BJ (cell line): Measurements from ENCODE around the gene CORO2B. TPM values are rescaled to one million over a fixed set of nuclear protein-coding genes. Genes with fewer than 3 reads are reported as not detected.
A peak's percentile ranks its signal among the peaks of the same experiment; 100 is the strongest.

Experiments
- CTCF ChIA-PET: fragments of 350-600 bp; formaldehyde crosslinking; extraction: SDS; loops from one replicate; lab custom pipeline; 2021; ENCODE audit warnings: antibody characterized with exemption, inconsistent platforms; lab: Yijun Ruan, JAX
- POLR2A ChIA-PET: fragments of 300-600 bp; sonication (Branson Sonifier 250); formaldehyde crosslinking; extraction: SDS; loops from one replicate; lab custom pipeline; 2021; ENCODE audit warnings: antibody characterized with exemption; lab: Charles Lee
- DNase-seq: peaks from one replicate; pipeline ENCODE4 v3.0.0-alpha.2; 2011; ENCODE audit warnings: low read depth
- H3K27me3 ChIP-seq: 2 replicates; pipeline ENCODE4 v1.6.0; 2011; ENCODE audit warnings: low read length; ENCODE audit not compliant: control insufficient read depth, insufficient read depth
- H3K36me3 ChIP-seq: 2 replicates; pipeline ENCODE4 v1.5.1; 2011; ENCODE audit warnings: low read length; ENCODE audit not compliant: control insufficient read depth, insufficient read depth
- H3K4me3 ChIP-seq: 2 replicates; pipeline ENCODE4 v1.5.1; 2011; ENCODE audit warnings: low read depth, mild to moderate bottlenecking, control low read depth, low read length
- polyA plus RNA-seq: library from polyadenylated mRNA; depleted of rRNA; stranded (reverse); fragments of >200 nt; gene quantifications from 2 replicates; pipeline ENCODE4 v1.2.3, GENCODE V29; 2011
- TF ChIP-seq, protein P1 (sequence below): IDR thresholded peaks from 2 replicates; pipeline ENCODE4 v1.5.1; 2011; ENCODE audit warnings: low read depth, mild to moderate bottlenecking, control low read depth, inconsistent platforms, low read length, moderate library complexity; ENCODE audit not compliant: insufficient read depth

Gene CORO2B
- polyA plus RNA-seq, 1 experiment = 7.7 TPM

DNA sequence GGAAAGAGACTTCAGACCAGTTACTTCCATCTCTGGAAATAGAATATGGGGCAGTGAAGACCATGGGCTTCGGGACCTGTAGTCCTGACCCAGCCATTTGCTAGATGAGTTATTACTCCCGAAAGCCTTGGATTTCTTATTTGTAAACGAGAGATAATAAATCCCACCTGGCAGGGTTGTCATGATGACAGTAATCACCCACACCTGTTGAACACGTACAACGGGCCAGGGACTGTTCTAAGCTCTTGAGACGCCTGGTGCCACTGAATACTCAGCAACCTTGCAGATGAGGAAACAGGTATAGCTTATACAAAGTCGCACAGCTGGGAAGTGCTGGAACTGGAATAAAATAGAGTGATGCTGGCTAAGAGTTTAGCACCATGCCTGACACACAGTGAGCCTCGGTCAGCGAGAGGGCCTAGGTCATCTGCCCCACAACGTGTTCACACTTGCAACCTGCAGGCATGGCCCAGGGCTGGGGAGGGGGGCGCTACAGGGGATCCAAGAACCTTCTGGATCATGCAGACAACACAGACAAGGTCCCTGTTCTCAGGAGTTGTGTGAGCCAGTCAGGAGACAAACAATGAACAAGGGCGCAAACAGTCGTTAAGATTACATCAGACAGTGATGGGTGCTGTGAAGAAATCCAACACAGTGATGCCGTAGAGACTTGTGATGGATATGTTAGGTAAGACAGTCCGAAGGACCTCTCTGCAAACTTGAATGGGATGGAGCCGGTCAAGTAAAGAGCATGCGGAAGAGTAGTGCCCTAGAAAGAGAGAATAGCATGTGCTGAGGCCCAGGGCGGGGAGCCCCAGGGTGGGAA lies 89.2 kb downstream of the CORO2B start:
- TF ChIP-seq, protein P1, sequence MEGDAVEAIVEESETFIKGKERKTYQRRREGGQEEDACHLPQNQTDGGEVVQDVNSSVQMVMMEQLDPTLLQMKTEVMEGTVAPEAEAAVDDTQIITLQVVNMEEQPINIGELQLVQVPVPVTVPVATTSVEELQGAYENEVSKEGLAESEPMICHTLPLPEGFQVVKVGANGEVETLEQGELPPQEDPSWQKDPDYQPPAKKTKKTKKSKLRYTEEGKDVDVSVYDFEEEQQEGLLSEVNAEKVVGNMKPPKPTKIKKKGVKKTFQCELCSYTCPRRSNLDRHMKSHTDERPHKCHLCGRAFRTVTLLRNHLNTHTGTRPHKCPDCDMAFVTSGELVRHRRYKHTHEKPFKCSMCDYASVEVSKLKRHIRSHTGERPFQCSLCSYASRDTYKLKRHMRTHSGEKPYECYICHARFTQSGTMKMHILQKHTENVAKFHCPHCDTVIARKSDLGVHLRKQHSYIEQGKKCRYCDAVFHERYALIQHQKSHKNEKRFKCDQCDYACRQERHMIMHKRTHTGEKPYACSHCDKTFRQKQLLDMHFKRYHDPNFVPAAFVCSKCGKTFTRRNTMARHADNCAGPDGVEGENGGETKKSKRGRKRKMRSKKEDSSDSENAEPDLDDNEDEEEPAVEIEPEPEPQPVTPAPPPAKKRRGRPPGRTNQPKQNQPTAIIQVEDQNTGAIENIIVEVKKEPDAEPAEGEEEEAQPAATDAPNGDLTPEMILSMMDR = no peak
- no peak for DNase-seq
- CTCF ChIA-PET = interaction anchor here (0.6 to 1.4 kb wide), 2 partner anchors 108 to 120 kb away, joined by 3 to 7 read pairs; no protein-coding TSS in a partner anchor
- no peak overlapping the region for H3K4me3 ChIP-seq
- H3K27me3 ChIP-seq = no peaks in the 10 kb centered on the region
- POLR2A ChIA-PET = interaction anchor here (0.7 kb wide), 1 partner anchor 105 kb away, joined by 3 read pairs; no protein-coding TSS in a partner anchor
- H3K36me3 ChIP-seq = no peaks in the 10 kb centered on the region

DNA sequence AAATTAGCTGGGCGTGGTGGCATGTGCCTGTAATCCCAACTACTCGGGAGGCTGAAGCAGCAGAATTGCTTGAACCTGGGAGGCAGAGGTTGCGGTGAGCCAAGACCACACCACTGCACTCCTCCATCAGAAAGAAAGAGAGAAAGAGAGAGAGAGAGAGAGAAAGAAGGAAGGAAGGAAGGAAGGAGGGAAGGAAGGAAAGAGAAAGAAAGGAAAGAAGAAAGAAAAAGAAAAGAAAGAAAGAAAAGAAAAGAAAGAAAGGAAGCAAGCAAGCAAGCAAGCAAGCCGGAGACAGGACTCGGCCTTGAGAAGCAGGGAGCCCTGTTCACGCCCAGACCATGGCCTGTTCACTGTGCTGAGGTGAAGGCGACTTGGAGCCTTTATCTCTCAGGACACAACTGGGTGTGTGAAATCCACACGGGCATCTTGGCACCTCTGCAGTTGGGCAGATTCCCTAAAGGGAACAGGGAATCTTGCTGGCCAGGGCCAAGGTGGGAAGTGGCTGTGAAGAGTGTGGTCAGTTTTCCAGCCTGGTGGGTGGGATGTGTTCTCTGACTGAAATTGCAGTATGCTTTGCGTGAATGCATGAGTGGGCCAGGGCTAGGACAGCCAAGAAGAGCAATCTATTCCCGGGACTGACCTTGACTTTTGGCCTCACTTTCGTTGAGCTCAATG lies 90.3 kb downstream of the CORO2B start:
- ChIA-PET CTCF (interaction anchor here (0.6 to 9.3 kb wide), 7 partner anchors 8 to 119 kb away, joined by 3 to 153 read pairs (median 7); no protein-coding TSS in a partner anchor), POLR2A (interaction anchor here (0.7 kb wide), 1 partner anchor 104 kb away, joined by 3 read pairs; no protein-coding TSS in a partner anchor)
- DNase-seq = no peak
- Histone ChIP-seq H3K4me3 (no peak overlapping the region), H3K27me3 (no peaks in the 10 kb centered on the region), H3K36me3 (no peaks in the 10 kb centered on the region)
- TF ChIP-seq, protein P1 = no peak

DNA sequence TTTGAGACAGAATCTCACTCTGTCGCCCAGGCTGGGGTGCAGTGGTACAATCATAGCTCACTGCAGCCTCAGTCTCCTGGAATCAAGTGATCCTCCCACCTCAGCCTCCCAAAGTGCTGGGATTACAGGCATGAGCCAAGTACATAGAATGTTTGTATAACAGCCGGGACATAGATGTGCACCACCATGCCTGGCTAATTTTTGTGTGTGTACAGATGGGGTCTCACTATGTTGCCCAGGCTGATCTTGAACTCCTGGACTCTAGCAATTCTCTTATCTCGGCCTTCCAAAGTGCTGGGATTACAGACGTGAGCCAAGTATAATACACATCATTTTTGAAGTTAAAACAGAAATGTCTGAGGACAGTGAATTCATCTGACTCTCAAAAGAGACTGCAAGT lies 93.5 kb downstream of the CORO2B start:
- H3K4me3 ChIP-seq = no peak overlapping the region
- no peak for DNase-seq
- H3K27me3 ChIP-seq = no peaks in the 10 kb centered on the region
- CTCF ChIA-PET = interaction anchor here (0.8 to 9.3 kb wide), 9 partner anchors 11 to 365 kb away, joined by 3 to 153 read pairs (median 5); no protein-coding TSS in a partner anchor
- H3K36me3 ChIP-seq = no peaks in the 10 kb centered on the region
- TF ChIP-seq, protein P1 = no peak
- POLR2A ChIA-PET = no interaction called here

DNA sequence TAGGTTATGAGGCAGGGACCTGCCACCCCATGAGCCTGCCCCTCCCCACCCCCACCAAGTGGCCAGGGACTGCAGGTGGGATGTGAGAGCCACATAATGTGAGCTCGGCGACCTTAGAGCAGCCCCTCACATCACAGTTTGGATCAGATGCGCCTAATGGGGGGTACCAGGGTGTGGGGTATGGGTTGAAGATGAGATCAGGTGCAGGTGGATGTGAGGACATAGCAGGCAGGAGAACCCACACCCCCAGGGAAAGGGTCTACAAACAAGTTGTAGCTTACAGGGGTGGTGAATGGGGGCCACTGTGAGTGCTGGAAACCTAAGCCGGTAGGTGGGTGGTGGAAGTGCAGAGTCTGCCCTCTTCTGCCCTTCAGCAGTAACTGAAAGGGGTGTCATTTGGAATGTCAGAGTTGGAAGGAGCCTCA lies 94.0 kb downstream of the CORO2B start:
- CTCF ChIA-PET = interaction anchor here (1.0 to 9.3 kb wide), 10 partner anchors 12 to 420 kb away, joined by 3 to 153 read pairs (median 8); no protein-coding TSS in a partner anchor
- DNase-seq = no peak
- H3K36me3 ChIP-seq = no peaks in the 10 kb centered on the region
- H3K27me3 ChIP-seq = no peaks in the 10 kb centered on the region
- no peak overlapping the region for H3K4me3 ChIP-seq
- POLR2A ChIA-PET = no interaction called here
- TF ChIP-seq, protein P1 = peak; percentile 39
